Esophagus muscularis mucosa (tissue), 3 donors: Measurements from ENCODE around the gene DHX58.

Experiments
- CTCF ChIP-seq, 3 experiments: fragments of 200-600 bp in 2 of 3; fragments of 450-650 bp in 1 of 3; sonication (generic) in 2 of 3; IDR thresholded peaks; one replicate each; pipeline ENCODE4 v1.5.1; 2017 to 2019; ENCODE audit warnings: antibody characterized with exemption in 3 of 3, mild to moderate bottlenecking in 2 of 3, moderate library complexity in 1 of 3
- POLR2A ChIP-seq: fragments of 450-650 bp; IDR thresholded peaks from one replicate; pipeline ENCODE4 v1.6.1; 2017; ENCODE audit warnings: antibody characterized with exemption, moderate library complexity, mild to moderate bottlenecking, low read depth

DNA sequence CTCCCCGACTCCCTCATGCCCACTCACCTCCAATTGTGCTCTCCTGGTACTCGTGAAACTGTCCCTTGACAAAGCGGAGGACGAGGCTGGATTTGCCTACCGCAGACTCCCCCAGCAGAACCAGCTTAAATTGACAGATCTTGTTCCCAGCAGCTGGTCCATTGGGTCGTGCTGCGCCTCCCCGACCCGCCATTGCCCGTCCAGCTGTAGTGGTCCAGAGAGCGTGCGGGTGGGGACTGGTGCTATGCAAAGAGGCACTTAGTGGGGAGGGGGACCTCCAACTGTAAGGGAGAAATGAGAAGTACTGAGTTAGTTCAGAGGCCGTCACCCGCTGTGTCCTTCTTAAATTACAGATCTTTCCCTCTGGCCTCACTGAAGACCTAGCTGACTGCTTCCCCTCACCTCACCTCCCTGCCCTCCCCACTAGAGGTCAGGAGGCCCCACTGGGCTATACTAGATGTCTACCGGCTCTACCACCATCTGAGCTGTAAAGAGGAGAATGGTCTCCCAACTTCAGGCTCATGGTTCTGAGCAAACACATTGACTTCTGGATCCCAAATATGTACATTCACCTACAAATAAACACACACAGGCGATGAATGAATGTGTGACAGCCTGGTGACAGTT is 17.9 kb upstream of the DHX58 start:
- no peak for TF ChIP-seq CTCF (IDR thresholded peaks at IDR 0.05)
- TF ChIP-seq POLR2A = no peak
